Retinal pigment epithelial cell (primary cell): ENCODE data around the gene GFRA1.

Experiments used
- DNase-seq: peaks from one replicate; pipeline ENCODE4 v3.0.0-alpha.2; 2010; ENCODE audit warnings: low read depth
- H3K4me3 ChIP-seq: 2 replicates; pipeline ENCODE4 v1.5.1; 2011; ENCODE audit warnings: mild to moderate bottlenecking, low read length, control low read depth, moderate library complexity
- CTCF ChIP-seq: conservative IDR thresholded peaks from 2 replicates; pipeline ENCODE4 v1.5.1; 2011; ENCODE audit warnings: low read depth, low read length, control low read depth, inconsistent platforms

Gene GFRA1

GRCh38 chr10:116287906-116288501 is 15.0 kb upstream of the GFRA1 start:
- DNase-seq, result no peak
- no peak overlapping the region for H3K4me3 ChIP-seq
- peak; percentile 77 for TF ChIP-seq CTCF

- H3K4me3 ChIP-seq, result no peak overlapping the region
- DNase-seq, result no peak
- no peak for TF ChIP-seq CTCF
Measured at GRCh38 chr10:116286626-116287200, 13.7 kb upstream of the GFRA1 start.

GRCh38 chr10:116281775-116282174 is 8.8 kb upstream of the GFRA1 start:
- H3K4me3 ChIP-seq, result no peak overlapping the region
- no peak for TF ChIP-seq CTCF
- no peak for DNase-seq

- no peak for TF ChIP-seq CTCF
- DNase-seq, result peak; percentile 85
- no peak overlapping the region for H3K4me3 ChIP-seq
Measured at GRCh38 chr10:116278846-116279245, 5.8 kb upstream of the GFRA1 start.

- no peak for TF ChIP-seq CTCF
- no peak for DNase-seq
- no peak overlapping the region for H3K4me3 ChIP-seq
Measured at GRCh38 chr10:116276981-116277380, 4.0 kb upstream of the GFRA1 start.

GRCh38 chr10:116274064-116274904 is 1.3 kb upstream of the GFRA1 start:
- H3K4me3 ChIP-seq, result peak overlapping the region; percentile 76
- no peak for DNase-seq
- peak; percentile 14 for TF ChIP-seq CTCF
